ENCODE measurements around the gene OR5A2.

OR5A2 gene

GRCh38 chr11:59426361-59427067 is at the start of gene OR5A2:
Gene OR5A2 (minus strand): TSS chr11:59426413. CDS start chr11:59422953, 3,460 bp downstream.
- POLR2A ChIA-PET: no interaction called here
- TF ChIP-seq, protein P1, sequence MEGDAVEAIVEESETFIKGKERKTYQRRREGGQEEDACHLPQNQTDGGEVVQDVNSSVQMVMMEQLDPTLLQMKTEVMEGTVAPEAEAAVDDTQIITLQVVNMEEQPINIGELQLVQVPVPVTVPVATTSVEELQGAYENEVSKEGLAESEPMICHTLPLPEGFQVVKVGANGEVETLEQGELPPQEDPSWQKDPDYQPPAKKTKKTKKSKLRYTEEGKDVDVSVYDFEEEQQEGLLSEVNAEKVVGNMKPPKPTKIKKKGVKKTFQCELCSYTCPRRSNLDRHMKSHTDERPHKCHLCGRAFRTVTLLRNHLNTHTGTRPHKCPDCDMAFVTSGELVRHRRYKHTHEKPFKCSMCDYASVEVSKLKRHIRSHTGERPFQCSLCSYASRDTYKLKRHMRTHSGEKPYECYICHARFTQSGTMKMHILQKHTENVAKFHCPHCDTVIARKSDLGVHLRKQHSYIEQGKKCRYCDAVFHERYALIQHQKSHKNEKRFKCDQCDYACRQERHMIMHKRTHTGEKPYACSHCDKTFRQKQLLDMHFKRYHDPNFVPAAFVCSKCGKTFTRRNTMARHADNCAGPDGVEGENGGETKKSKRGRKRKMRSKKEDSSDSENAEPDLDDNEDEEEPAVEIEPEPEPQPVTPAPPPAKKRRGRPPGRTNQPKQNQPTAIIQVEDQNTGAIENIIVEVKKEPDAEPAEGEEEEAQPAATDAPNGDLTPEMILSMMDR (IDR thresholded peaks at IDR 0.05; ENCODE audit: insufficient read depth, low read length, missing control alignments): no peak
- DNase-seq (ENCODE audit: low read depth, low spot score): no peak
- CTCF ChIA-PET: interaction anchor here (1.1 kb wide), 2 partner anchors 10 to 254 kb away, joined by 3 read pairs; partner anchors contain the start of genes DTX4 and OR5A1
- H3K4me3 ChIP-seq (ENCODE audit: low read depth, low read length): no peak within 1 kb of the TSS

- H3K4me3 ChIP-seq (ENCODE audit: low read depth, low read length): no peak overlapping the region
- CTCF ChIA-PET: no interaction called here
- TF ChIP-seq, protein P1 (IDR thresholded peaks at IDR 0.05; ENCODE audit: insufficient read depth, low read length, missing control alignments): no peak
- POLR2A ChIA-PET: no interaction called here
- DNase-seq (ENCODE audit: low read depth, low spot score): no peak
These were observed 49.0 kb upstream of the OR5A2 start for GRCh38 chr11:59475176-59475575.

DNA sequence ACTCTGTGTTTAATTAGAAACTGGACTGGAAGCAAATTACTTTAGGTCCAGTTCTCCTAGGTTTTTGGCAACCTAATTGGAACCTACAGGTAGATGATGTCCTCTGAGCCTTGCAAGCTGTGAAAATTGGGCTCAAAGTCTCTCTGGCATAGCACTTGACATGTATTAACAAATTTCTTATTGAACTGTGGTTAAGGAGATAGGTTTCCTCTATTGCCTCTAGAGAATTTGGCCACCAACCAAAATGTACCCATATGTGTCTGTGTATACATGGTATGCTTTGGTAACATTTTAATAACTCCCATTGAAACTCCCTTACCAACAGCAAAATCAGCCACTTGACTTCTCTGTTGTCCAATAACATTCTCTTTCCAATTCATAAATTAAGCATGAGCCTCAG is 46.8 kb upstream of the OR5A2 start, which contains the start of gene OR4D10:
Gene OR4D10 (plus strand): TSS at position 301 of the 400 bp plus-strand sequence. CDS start 4,115 bp downstream, outside the sequence.
- DNase-seq (ENCODE audit: low read depth, low spot score): no peak
- H3K4me3 ChIP-seq (ENCODE audit: low read depth, low read length): no peak within 1 kb of the TSS
- POLR2A ChIA-PET: no interaction called here
- TF ChIP-seq, protein P1 (IDR thresholded peaks at IDR 0.05; ENCODE audit: insufficient read depth, low read length, missing control alignments): no peak
- CTCF ChIA-PET: no interaction called here

GRCh38 chr11:59463190-59463641 is 37.0 kb upstream of the OR5A2 start:
- TF ChIP-seq, protein P1 (IDR thresholded peaks at IDR 0.05; ENCODE audit: insufficient read depth, low read length, missing control alignments): no peak
- CTCF ChIA-PET: no interaction called here
- no peak overlapping the region for H3K4me3 ChIP-seq (ENCODE audit: low read depth, low read length)
- POLR2A ChIA-PET: no interaction called here
- DNase-seq (ENCODE audit: low read depth, low spot score): no peak

DNA sequence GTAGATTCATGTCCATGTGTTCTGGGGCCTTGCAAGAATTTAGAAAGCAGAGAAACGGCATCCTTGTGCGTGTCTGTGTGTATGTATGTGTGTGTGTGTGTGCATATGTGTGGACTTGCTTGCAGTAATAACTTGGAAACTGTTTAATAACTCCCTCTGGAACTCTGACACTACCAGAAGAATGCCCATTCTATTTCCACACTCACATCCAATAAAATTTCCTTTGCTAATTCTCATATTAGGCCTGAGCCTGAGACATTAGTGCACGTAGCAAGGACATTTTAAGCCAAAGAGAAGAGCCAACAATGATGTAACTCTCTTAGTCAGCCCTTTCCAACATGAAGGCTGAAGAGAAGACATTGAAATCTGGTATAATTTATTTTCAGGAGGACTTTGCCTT is 33.7 kb upstream of the OR5A2 start:
- TF ChIP-seq, protein P1 (IDR thresholded peaks at IDR 0.05; ENCODE audit: insufficient read depth, low read length, missing control alignments): no peak
- ChIA-PET CTCF (interaction anchor here (1.4 kb wide), 1 partner anchor 30 kb away, joined by 4 read pairs; no protein-coding TSS in a partner anchor), POLR2A (no interaction called here)
- no peak for DNase-seq (ENCODE audit: low read depth, low spot score)
- no peak overlapping the region for H3K4me3 ChIP-seq (ENCODE audit: low read depth, low read length)

DNA sequence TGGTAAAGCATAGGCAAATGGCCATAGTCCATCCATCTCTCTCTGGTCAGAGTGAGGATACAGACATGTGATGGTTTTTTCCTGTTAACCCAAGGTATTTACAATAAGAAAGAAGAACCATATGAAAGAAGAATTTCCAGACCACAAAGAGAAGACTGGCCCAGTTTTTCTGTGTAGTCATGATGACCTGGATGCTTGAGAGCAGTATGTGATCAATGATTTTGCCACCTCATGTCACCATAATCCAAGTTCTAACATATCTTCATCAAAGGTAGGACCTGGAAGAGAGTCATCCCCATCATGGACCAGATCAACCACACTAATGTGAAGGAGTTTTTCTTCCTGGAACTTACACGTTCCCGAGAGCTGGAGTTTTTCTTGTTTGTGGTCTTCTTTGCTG is 30.4 kb upstream of the OR5A2 start, which contains the start of gene OR4D6:
Gene OR4D6 (plus strand): TSS at position 301 of the 400 bp plus-strand sequence. CDS start 0 bp downstream, at position 301.
- no peak for DNase-seq (ENCODE audit: low read depth, low spot score)
- CTCF ChIA-PET: no interaction called here
- no peak within 1 kb of the TSS for H3K4me3 ChIP-seq (ENCODE audit: low read depth, low read length)
- POLR2A ChIA-PET: no interaction called here
- TF ChIP-seq, protein P1 (IDR thresholded peaks at IDR 0.05; ENCODE audit: insufficient read depth, low read length, missing control alignments): no peak

Data from AG04449 (cell line).